ENCODE data around the gene KCNJ9.
A peak's percentile ranks its signal among the peaks of the same experiment; 100 is the strongest.

KCNJ9 gene

DNA sequence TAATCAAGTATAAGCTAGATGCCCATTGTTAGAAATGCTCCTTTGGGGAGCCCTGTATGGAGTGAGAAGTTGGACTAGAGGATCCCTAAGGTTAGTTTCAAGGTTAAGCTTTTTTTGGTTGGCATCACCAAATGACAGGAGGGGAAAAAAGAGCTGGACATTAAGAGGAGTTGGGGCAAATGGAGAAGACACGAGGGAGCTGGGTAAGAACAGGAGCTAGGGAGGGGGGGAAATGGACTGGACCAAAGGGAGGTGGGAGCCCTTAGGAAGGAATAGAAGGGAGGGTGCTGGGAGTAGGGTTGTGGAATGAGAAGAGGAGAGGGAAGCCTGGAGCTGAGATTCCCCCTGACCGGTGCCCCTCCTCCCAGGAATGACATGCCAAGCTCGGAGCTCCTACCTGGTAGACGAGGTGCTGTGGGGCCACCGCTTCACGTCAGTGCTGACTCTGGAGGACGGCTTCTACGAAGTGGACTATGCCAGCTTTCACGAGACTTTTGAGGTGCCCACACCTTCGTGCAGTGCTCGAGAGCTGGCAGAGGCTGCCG lies 5.9 kb downstream of the KCNJ9 start:
- DNase-seq (ENCODE audit: low read depth): no peak

DNA sequence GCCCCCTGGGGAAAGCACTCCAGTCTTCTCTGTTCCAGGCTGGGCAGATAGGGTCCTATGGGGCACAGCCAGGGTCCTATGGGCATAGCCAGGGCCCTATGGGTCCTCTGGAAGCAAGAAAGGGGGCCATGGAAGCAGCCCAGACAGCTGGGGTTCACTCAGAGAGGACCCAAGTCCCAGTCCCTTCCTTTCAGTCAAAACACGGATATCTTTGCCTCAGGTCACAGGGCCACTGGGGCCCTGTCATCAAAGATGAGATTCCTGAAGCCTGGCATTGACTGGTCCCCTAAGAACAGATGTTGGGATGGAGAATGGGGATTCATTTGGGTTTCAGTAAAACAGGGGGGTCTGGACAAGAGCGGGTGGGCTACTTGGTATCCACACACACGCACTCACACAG lies 8.5 kb downstream of the KCNJ9 start:
- no peak for DNase-seq (ENCODE audit: low read depth)

DNA sequence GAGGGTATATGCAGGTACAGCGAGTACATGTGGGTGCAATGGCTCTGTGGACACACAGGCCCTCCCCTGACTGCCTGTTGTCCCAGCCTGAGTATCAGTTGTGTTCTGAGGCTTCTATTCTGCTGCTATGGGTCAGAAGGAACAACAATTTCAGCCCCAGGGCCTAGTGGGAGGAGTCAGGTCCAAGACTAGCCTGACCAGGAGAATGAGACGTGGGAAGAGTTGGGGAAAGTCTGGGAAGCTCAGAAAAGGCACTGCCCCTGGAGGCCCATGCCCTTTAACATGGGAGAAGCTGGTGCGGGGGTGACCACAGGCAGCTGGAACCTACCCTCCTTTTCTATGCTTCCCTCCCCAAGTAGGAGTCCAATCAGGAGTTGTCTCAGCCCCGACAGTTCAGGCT lies 9.4 kb downstream of the KCNJ9 start:
- DNase-seq (ENCODE audit: low read depth): no peak

DNA sequence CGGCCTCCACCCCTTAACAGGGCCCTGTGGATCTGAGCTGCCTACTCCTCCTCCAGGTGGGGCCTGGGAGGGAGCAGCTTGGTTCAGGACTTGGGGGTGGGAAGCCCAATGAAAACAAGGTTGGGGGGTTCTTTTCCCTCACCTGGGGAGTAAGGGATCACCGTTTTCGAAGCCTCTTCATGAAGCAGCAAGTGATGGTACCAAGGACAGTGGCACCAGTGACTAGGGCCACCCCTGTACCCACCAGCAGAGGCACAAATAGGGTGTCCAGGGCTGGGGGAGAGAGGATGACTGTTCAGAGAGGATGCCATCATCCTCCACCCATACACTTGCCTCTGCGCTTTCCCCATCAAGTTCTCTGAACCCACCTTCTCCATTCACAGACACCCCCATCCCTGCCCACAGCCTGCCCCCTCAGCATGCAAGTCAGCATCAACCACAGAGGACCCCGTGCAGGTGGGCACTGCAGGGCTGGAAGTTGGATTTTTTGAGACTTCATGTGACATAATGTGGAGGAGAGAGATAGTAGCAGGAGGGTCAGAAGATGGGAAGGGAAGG lies 10.4 kb downstream of the KCNJ9 start:
- no peak for DNase-seq (ENCODE audit: low read depth)

DNA sequence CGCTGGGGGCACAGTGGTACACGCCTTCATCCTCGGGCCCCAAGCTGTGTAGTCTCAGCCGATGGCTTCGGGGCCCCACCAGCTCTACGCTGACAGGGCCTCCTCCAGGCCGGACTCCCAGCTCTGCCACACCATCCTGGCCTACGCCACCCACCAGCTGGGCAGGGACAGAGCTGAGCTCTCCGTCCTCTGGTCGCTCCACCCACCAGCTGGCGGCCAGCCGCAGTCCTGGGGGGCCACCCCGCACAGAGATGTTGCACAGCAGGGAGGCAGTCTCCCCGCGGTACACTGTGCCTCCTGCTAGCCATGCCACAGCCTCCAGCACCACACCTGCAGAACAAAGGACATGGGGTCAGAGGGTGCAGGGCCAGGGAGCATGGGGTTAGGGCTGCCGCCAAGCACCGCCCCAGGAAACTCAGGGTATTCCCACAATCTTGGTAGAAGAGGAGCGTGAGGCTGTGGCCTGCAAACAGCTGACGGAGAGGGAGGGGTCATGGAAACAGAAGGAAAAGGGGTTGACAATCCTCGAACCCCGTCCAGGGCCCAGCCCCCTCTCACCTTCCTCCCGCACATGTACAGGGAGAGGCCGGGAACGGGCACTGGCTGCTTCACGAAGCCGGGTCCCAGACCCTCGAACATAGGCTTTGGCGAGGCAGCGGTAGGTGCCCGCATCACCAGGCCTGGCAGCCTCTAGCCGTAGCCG lies 11.2 kb downstream of the KCNJ9 start:
- DNase-seq (ENCODE audit: low read depth): no peak

DNA sequence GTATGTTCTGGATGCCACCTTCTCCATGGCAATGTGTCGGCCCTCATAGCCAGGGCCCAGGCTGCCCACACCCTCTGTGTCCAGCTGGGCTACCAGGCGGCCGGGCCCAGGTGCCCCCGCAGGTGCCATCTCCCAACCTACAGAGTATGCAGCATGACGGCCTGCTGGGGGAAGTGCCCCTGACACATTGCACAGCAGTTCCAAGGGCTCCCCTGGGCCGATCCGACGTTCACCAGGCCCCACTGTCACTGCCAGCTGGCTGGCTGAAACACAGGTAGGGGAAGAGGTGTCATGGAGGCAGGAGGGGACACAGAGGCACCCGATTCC lies 11.7 kb downstream of the KCNJ9 start:
- DNase-seq (ENCODE audit: low read depth): no peak

DNA sequence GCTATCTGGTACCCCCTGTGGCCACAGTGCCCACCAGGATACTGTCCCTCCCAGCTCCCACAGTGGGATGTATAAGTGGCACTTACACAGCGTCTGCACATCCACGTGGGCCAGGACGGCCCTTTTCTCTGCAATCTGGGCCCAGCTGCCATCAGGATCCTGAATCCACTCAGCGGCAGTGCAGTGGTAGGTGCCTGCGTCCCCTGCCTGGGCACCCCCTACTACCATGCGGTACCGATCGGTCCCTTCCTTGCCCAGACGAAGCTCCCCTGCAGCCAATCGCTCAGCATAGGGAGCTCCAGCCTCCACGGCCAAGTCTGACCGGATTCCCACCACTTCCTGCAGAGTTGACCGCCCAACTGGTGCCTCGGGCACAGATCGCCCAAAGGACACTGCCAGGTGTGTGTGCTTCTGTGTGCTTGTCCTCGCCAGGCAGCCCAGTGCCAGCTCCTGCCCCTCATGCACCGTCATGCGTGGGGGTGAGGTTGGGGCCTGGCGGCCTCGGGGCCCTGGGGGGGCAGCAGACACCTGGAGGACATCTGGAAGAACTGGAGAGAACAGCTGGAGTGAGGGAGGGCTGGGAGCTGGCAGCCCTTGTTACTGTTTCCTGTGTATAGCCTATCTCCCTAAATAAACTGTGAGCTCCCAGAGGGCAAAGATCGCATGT lies 12.4 kb downstream of the KCNJ9 start:
- no peak for DNase-seq (ENCODE audit: low read depth)

DNA sequence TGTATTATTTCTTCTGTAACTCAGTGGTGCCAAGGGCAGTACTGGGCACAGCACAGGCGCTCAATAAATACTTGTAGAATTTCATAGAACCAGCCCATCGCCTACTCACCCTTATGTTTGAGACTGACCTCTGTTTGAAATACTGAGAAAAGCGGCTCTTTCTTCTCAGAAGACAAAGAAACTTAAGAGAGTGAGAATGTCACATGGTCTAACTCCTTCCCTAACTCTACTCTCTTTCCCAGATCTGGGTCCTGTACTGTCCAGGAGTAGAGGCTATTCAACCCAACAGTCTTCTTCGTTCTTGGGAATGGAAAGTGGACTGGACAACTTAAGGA lies 12.9 kb downstream of the KCNJ9 start:
- no peak for DNase-seq (ENCODE audit: low read depth)

DNA sequence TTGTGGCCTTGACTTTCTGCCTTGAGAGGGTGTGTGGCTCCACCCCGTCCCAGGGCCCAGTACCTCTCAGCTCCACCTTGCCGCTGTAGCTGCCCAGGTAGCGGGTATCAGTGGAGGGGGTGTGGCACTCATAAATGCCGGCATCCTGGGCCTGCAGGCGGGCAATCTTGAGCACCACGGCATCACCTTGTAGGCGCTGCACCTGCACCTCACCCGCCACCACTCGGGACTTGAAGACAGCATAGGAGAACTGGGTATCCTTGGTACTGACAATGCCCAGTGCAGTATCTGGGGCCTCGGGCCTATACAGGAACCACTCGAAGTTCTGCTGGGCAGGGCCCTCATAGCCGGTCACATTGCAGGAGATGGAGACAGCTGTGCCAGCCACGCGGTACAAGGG lies 13.5 kb downstream of the KCNJ9 start:
- DNase-seq (ENCODE audit: low read depth): no peak

DNA sequence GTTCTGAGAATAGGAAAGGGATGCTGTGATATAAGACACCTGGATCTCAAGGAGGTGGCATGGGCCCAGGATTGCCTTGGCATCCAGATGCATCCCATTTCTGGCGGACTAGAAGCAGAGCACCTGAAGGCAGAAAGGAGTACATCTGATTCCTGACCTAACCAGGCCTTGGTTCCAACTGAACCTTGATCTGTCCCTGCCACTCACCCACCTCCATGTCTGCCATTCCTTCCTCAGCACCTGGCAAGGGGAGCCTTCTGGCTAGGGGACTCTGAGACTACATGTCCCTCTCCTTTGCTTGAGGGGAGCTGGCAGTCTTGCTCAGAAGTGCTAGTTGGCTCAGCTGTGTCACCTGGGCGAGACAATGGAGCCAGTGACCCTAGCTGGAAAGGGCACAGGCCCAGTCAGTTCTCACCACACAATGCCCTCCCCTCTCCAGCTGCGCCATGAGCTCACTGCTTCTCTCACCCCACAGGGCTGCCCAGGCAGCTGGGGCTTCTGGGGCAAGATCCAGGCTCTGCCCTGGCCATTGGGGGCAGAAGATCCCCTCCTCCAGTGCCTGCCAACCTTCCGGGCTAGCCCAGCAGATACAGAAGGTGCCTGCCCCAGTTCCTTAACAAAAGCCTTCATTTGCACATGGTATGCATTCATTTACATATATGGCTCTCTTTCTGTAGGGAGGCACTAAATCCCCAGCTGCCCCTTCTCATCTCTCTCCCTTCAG lies 14.2 kb downstream of the KCNJ9 start:
- DNase-seq (ENCODE audit: low read depth): no peak

DNA sequence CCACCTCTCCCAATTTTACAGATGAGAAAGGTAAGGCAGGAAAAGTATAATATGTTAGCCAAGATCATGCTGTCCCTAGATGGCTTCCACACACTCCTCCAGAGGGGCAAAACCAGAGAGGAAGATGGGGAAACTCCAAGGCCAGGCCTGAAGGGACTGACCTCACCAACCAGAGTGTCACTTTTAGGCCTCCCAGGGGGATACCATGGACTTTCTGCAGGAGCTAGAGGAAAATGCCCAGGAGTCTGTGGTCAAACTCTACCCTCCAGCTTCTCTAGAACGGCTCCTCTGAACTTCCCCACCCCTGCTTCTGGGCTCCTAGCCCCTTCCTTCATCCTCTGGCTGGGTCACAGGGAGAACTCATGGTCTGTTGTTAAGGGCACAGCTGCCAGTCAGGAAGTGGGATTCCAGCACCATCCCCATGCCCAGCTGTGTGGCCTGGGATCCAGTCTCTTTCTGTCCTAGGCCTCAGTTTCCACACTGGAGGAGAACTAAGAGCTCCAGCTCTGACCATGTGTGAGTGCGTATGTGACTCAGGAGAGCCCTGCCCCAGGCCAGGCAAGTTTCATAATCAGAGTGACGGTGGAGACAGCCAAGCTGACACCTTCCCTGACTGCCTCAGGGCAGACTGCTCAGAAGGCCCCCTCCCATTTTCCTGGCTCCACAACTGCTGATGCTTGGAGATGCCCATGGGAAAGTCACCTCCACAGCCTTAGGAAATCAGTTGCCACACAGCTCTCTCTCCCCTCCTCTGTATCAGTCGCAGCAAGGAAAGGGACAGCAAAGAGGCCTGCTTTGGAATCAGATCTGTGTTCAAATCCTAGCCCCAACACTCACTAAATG lies 15.2 kb downstream of the KCNJ9 start:
- DNase-seq (ENCODE audit: low read depth): no peak

DNA sequence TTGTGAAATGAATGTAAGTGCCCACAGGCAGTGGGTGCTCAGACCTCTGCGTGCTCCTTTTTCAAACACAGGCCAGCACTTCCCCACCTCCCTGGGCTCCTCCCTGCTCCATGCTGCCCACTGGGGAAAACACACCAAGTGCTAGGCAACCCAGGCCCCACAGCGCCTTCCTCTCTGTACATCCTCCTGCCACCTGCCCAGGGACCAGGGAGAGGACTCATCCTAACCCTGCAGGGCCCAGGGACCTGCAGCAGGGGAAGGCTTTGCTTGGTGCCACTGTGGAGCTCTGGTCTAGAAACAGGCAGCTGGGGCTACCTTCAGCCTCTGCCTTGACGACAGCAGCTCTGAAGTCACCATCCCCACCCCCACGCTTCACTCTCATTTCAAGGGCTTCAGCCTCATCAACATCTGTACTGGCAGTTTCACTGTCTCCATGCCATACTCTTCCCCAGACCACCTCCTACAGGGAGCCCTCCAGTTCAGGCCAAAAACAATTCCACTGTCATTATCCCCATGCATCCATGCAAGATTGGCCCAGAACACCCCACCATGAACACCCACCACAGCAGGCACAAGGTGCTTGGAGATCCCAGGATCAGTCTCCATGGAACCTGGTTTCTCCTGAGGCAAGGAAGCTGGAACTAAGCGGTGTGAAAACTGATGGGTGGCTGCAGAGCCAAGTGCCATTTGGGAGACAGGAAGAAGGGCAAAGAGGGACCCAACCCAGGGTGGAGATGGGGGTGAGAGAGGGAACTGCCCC lies 16.0 kb downstream of the KCNJ9 start:
- DNase-seq (ENCODE audit: low read depth): no peak

DNA sequence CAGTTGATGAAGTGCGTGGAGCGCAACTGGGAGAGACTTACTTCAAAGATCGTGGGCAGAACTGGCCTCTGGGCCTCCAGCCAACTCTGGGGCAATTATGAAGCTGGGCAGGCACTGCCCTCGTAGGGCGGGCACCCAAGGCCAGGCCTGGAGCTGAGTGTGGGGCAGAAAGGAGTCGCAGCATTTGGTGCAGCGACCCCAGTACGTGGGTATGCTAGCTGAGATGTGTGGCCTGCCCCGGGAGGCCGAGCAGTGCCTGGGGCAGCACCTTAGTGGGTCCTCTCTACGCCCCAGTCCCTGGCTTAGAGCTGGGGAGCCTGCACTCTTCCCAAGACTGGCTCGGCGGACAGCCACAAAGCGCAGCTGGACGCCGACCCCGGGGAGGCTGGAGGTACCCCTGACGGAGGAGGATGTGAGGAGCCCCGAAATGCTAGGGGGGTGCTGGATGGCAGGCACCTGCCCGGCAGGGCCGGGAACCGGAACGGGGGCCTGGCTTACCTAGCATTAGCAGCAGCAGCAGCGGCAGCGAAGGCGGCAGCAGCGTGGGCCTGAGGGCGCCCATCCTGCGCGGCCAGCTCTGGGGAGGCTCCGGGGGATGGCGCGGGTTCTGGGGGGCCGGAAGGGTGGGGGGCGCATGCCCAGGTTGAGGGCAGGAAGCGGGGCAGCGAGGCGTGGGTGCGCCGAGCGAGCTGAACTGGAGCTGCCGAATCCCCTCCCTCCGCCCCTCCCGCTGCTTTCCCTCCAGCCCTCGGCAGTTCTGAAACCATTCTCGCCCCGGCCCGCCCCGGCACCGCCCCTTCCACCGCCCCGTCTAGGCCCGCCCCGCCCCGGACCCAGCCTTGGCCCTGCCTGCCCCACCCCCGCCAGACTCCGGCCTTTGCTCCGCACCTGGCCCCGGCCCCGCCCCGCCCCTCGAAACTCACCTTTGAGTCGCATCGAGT lies 16.8 kb downstream of the KCNJ9 start, which contains the start of gene IGSF8:
Gene IGSF8, minus strand, starts transcription at position 709 of the 941 bp plus-strand sequence. Its CDS starts 147 bp downstream, at position 562.
- DNase-seq (ENCODE audit: low read depth): peak; percentile 88

DNA sequence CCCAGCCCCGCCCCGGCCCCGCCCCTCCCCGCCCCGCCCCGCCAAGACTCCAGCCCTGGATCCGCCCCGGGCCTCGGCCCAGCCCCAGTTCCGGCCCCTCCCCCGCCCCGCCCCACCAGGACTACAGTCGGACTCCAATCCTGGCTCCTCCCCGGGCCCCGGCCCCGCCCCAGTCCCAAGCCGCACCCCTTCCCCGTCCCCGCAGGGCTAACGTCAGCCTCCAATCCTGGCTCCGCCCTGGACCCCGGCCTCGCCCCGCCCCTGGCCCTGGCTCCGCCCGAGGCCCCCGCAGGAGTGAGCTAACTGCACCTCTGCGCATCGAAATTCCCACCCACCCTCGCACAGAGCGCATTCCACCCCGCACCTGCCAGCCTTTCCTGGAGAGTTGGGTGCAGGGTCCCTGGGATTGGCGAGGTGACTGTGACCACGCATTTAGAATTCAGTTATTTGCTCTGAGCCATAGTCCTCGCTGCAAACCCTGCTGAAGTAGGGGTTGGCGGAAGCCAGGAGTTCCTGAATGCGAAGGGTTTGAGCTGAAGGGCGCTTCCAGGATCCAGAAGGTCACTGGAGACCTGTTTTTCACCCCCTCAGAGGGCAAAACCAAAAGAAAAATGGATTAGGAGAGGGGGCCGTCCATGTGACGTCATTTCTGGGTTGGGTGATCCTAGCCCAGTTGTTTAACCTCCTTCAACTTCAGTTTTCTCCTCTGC lies 17.7 kb downstream of the KCNJ9 start:
- DNase-seq (ENCODE audit: low read depth): peak; percentile 98

DNA sequence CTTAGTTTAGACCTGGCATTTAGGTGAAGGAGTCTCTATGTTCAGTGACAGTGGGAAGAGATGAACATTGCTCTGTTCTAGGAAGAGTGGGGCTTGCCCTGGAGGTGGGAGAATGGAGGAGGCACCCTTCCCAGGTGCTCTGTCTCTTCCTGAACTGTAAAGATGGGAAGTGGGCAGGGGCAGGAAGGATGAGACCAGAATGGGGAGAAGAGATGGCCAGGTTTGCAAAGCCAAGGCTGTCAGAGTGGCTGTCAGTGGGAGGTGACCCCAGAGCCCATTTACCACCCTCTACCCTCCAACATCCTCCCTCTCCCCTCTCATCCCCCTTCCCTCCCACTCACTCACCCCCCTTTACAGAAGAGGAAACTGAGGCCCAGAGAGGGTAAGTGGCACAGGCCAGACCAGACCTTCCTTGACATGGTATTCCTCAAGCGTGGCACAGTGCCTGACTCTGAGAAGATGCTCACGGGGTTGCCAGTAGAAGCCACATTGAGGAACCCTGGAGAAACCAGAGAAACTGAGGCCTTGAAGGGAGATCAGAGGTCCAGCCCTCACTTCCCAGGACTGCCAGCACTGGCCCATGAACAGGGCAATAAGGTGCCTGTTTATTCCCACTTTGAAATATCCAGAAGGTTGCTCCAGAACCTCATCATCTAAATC lies 18.5 kb downstream of the KCNJ9 start:
- no peak for DNase-seq (ENCODE audit: low read depth)

DNA sequence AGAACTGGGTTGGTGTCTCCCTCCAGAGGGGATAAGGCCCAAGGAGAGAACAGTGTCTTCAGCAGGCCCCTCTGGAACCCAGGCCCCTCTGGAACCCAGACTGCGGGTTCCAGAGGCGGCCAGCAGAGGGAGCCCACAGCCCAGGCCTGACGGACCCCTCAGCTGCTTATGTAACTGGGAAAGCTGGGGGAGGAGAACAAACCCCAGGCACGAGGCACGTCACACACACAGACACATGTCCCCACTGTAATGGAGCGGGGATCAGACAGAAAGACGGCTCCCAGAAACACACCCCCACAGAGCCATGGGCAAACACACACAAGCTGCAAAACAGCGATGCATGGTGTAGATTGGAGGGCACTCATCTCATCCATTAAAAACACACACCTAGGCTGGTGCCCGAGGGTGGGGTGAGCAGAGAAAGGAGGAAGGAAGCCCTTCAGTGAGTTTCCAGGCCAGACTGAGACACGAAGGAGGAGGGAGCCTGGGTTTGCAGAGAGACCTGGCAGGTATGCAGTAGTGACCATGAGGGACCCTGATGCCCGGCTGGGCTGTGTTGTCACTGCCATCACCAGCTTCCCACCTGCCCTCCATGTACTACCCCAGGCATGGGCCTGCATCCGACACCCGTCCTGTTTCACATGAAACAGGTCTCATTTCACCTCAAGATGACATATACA lies 19.8 kb downstream of the KCNJ9 start:
- peak; percentile 51 for DNase-seq (ENCODE audit: low read depth)

DNA sequence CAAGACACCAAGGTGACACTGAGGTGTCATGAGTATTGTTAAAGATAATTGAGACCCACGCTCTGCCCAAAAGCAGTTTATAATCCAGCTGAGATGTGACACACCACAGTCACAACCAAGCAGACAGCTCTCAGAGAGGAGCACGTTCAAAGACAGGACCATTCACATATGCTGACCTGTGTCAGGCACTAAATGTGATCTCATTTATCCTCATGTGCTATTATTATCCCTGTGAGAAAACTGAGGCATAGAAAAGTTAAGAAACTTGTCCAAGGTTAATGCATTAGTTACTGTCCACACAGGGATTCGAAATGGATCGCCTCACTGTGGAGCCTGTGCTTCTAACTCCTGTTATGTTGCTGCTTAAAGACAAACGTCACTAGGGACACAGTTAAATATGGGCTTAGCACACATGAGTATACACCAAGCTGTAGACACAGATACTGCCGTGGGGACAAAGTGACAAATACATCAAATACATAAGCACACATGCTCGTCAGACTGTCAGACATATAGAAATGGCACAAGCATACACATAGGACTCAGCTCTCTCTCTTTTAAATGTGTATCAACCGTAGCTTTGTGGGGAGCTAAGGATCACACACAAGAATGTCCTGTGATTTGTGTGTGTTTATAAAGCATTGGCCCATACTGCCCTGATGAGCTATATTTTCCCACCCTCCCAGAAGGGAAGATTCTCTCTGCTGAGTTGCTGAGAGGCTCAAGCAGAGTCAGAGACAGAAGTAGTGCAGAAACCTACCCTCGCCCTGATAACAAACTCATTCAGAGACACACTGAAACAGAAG lies 20.6 kb downstream of the KCNJ9 start:
- no peak for DNase-seq (ENCODE audit: low read depth)
